NCI-H748 (cell line): ENCODE results near the gene FARSB.

ENCODE experiments used
- DNase-seq: peaks from one replicate; lab custom pipeline; 2025; ENCODE audit not compliant: unreplicated experiment; lab: John Stamatoyannopoulos, UW

FARSB gene

DNA sequence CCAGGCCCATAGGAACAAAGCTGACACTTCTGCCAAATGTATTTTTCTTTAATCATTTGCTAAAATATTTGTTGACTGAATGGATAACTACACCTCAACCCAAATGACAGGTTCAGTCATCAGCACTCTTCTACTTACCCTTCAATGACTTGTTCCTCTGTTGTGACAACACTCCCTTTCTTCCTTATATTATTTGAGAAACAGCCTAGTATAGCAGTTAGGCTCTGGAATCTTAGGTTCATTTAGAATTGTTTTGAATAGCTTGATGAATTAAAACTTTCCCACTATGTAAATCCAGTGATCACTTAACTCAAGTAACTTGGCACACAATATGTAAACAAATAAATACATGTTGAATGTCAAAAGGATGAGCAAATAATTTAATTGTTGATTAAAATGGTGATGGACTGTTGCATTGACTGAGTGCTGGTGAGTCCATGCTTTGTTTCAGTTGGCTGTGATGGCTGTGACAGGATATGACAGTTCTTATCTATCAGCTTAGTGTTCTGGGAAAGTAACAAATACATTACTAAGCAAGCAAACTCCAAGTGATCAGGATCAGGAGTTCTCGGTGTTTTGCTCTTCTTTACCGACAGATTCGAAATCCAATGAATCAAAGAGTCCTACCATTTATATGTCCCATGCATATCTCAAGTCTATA, 12.7 kb upstream of the FARSB start:
- DNase-seq, result no peak

GRCh38 chr2:222663479-222663878, 7.6 kb upstream of the FARSB start:
- no peak for DNase-seq

GRCh38 chr2:222656526-222657446, 894 bp upstream of the FARSB start:
- peak; percentile 24 for DNase-seq

DNA sequence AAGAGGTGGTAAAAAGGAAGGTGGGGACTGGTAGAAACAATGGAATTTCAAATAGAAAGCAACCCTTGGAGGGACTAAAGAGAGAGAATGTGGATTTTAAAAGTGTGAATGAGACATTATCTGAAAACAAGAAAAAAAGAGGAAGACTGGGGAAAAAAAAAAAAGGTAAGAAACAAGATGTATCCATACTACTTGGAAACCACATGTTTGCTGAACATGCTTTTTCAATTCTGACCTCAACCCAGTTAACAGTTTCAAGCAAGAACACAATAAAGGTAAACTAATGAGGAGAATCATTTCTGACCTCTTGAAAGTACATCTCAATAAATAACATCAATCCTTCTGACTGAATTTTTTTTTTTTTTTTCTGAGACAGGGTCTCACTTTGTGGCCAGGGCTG, 2.6 kb downstream of the FARSB start:
- DNase-seq, result no peak

- DNase-seq, result no peak
Observed at GRCh38 chr2:222652491-222653255, 3.2 kb downstream of the FARSB start.

DNA sequence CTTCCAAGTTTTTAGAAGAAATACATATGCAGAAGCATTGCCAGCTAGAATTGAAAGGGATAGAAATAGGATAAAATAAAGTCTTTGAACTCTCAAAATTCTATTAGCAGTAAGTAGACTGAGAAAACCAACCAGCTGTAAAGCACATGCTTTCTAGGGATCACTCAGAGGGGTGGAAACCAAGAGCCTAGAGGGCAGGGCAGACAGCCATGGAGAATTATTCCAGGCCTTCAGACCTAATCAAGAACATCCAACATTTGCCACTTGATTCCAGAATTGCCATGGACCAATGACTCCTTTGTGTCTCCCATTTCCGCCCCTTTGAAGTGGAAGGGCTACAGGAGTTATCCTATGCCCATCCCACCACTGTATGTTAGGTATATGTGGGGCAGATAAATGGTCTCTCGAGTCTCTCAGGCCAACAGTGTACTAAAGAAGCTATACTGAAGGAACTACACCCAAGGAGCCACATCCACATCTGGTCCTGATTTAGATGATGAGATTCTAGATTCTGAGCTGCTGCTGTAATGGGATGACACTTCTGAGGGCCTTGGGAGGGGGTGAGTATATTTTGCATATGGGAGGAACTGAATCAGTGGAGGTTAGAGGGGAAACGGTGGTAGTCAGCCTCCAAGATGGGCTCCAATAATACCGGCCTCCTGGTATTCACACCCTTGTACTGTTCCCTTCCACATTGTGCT, 4.0 kb downstream of the FARSB start:
- no peak for DNase-seq

DNA sequence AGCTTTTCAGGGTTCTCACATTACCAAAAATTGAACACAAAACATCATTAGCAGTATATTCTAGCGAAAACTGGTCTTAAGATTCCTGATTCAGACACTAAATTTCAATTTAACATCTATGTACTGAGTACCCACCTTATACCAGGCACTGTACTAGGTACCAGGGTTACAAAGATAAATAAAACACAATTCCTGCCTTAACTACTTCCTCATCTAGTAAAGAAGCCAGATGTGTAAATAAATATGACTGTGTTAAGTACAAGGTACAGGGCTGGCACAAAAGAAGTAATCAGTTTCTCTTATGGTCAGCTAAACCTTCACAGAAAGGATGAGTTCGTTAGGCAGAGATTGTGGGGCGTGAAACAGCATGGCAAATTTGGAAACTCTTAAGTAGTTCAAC, 6.1 kb downstream of the FARSB start:
- DNase-seq, result no peak

DNA sequence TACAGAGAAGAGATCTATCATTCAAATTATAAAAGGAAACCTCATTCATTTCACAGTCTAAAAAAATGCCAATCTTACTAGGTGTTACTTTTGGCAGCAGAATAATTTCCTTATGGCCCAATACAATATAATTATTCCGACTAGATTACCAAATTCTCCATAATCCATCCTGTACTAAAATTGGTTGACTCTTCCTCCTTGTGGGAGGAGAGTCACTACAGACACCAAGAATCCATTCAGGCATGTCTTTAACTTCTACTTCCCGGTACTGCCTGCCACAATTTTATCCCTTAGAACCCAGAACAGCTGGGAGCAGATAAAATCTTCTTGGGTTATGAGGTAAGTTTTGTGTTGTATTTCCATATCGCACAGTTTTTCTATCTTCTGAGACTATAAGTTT, 9.9 kb downstream of the FARSB start:
- no peak for DNase-seq

DNA sequence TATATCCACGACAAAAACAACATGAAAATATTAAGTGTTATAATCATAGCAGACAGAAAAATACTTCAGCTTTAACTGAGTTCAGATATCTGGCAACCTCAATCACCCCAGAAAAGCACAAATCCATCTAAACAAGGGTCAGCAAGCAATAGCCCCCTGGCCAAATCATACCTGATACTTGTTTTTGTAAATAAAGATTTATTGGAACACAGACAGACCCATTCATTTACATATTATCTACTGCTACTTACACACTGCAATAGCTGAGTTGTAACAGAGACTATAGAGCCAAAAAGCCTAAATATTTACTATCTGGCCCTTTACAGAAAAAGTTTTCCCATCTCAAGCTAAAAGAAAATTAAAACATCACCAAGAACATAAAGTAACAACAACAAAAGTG, 12.8 kb downstream of the FARSB start:
- DNase-seq, result no peak

DNA sequence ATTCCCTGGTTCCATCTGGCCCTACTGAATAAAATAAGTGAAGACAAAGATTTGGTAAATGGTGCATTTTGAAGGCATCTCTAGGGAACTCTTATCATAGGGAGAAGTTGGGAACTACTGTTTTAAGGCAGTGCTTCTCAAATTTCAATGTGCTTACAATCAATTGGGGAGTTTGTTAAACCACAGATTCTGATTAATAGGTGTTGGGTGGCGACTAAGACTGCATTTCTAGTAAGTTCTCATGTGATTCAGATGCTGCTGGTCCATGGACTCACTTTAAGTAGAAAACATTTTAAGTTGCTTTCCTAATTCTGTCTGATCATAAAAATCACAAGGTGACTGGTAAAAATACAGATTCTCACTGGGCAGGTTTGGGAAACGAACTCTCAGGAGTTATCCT, 14.6 kb downstream of the FARSB start:
- DNase-seq, result no peak

DNA sequence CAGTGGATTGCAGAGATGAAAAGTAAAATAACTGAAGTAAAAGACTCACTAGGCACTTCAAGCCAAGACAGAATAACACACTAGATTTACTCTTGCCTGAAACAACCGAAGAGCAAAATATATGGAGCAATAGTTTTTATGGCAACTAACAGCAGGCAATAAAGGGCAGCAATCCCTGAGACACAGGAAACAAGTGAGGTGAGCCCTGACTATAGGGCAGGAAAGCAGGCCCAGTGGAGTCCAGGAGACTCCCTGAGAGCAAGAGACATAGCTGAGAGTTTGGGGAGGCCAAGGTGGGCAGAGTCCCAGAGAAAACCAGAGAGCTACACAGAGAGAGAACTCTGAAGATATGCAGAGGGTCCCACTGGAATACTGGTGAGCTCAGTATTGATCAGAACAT, 18.8 kb downstream of the FARSB start:
- no peak for DNase-seq

DNA sequence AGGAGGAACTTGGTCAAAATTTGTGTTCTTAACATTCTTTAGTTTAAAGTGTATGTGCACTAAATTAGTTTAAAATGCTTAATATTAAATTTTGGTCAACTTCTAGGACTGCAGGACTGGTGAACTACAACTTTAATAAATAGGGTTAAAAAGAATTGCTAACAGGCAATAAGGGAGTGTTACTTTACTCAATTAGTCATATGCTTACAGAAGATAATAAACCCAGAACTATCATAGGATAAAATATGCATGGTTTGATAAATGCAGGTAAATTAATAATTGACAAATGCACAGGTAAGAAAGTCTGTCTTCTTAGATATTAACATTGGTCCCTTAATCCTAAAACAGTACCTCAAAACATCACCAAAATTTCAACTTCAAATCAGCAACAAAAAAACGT, 20.6 kb downstream of the FARSB start:
- no peak for DNase-seq

DNA sequence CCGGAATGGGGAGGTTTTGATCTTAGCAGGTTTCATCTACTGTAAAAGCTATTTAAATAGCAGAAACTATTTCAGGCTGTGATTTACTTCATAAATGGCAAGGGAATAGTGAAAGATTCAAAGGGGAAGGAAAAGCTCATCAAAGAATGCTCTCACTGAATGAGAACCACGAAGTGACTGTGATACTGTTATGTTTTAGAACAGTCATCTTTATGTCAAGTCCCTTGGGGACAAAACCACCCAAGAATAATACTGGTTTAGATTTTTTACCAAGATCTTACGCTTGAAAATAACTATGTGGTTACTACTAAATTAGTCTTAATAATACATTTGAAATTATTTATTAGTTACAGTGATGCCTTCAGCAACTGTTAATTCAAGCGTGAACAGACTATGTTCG, 28.1 kb downstream of the FARSB start:
- DNase-seq, result no peak

GRCh38 chr2:222623756-222624309, 32.1 kb downstream of the FARSB start:
- no peak for DNase-seq

GRCh38 chr2:222622910-222623309, 33.0 kb downstream of the FARSB start:
- no peak for DNase-seq

- DNase-seq, result no peak
Observed at GRCh38 chr2:222621893-222622292, 34.0 kb downstream of the FARSB start.

- DNase-seq, result no peak
Observed at GRCh38 chr2:222615320-222615719, 40.6 kb downstream of the FARSB start.

DNA sequence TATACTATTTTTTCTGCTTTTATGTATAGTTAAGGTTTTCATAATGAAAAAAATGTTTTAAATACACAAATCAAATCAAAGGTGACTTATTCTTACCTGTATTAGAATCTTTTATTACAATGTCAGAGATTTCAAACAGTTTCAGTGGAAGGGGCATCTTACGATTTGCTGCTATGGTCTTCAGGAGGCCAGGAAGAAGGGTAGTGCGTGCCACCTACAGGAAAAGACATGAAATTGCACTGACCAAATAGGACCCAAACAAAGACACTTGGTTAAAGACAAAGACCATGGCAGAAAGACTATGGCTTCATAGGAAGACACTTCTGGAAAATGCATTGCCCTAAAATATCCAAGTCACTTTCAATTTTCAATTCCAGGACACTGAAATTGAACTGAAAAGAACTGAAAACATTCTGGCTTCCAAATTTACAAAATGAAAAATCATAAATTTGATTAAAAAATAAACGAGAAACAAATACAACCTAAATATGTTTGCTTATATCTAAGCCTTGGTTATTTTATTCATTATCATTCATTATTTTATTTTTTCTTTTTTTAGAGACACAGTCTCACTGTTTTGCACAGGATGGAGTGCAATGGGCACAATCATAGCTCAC, 42.1 kb downstream of the FARSB start:
- peak; percentile 71 for DNase-seq

DNA sequence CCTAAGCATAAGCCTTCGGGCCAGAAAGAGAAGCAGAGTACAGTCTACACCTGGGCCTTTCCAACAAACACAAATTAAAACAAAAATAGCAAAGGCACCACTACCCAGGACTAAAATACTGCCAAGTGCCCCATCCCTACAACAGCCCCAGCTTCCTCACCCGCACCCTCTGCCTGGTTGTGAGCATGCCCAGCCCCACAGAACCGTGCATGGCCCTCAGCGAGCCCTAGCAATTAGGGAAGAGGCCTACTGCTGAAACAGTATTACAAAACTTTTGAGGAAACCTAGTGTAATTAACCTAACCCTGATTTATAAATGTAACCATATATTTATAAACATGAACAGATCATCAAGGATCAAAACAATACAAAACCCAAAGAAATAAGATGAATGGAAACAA, 44.2 kb downstream of the FARSB start:
- DNase-seq, result no peak

- DNase-seq, result peak; percentile 9
Observed at GRCh38 chr2:222610746-222611145, 45.1 kb downstream of the FARSB start.
